ENCODE data around the gene TNS3.

TNS3 gene

GRCh38 chr7:47515305-47515834, 66.5 kb downstream of the TNS3 start:
- TF ChIP-seq POLR2AphosphoS5 (IDR thresholded peaks at IDR 0.05; ENCODE audit: borderline replicate concordance, low read depth, low read length) (no peak), EZH2 (IDR thresholded peaks at IDR 0.05) (no peak), FOXP2 (optimal IDR thresholded peaks at IDR 0.05; ENCODE audit: control extremely low read depth, extremely low read length, insufficient read depth) (no peak)
- no peaks in the 10 kb centered on the region for H3K36me3 ChIP-seq (ENCODE audit: insufficient read depth, low read length)
- H3K9ac ChIP-seq (ENCODE audit: insufficient read length): no peak overlapping the region
- H3K4me3 ChIP-seq: no peak overlapping the region
- DNase-seq (ENCODE audit: low read depth, low spot score): no peak
- H3K27ac ChIP-seq: no peak overlapping the region
- H3K9me3 ChIP-seq (ENCODE audit: low read depth, low read length): no peaks in the 10 kb centered on the region

GRCh38 chr7:47514818-47515217, 67.1 kb downstream of the TNS3 start:
- Histone ChIP-seq H3K27ac (no peak overlapping the region), H3K36me3 (ENCODE audit: insufficient read depth, low read length) (no peaks in the 10 kb centered on the region)

GRCh38 chr7:47514367-47514766, 67.5 kb downstream of the TNS3 start:
- no peaks in the 10 kb centered on the region for H3K9me3 ChIP-seq (ENCODE audit: low read depth, low read length)
- TF ChIP-seq EZH2 (IDR thresholded peaks at IDR 0.05): no peak
- H3K27ac ChIP-seq: no peak overlapping the region
- H3K36me3 ChIP-seq (ENCODE audit: insufficient read depth, low read length): no peaks in the 10 kb centered on the region
- no peak overlapping the region for H3K4me3 ChIP-seq
- H3K9ac ChIP-seq (ENCODE audit: insufficient read length): no peak overlapping the region
- no peak for DNase-seq (ENCODE audit: low read depth, low spot score)

More at GRCh38 chr7:47514818-47515217, 67.1 kb downstream of the TNS3 start:
- DNase-seq (ENCODE audit: low read depth, low spot score): no peak
- TF ChIP-seq POLR2AphosphoS5 (IDR thresholded peaks at IDR 0.05; ENCODE audit: borderline replicate concordance, low read depth, low read length) (no peak), EZH2 (IDR thresholded peaks at IDR 0.05) (no peak)
- Histone ChIP-seq H3K4me3 (no peak overlapping the region), H3K9ac (ENCODE audit: insufficient read length) (no peak overlapping the region), H3K9me3 (ENCODE audit: low read depth, low read length) (no peaks in the 10 kb centered on the region)

GRCh38 chr7:47513741-47514241, 68.1 kb downstream of the TNS3 start:
- DNase-seq (ENCODE audit: low read depth, low spot score): no peak
- Histone ChIP-seq H3K4me3 (no peak overlapping the region), H3K9ac (ENCODE audit: insufficient read length) (no peak overlapping the region), H3K36me3 (ENCODE audit: insufficient read depth, low read length) (no peaks in the 10 kb centered on the region), H3K9me3 (ENCODE audit: low read depth, low read length) (no peaks in the 10 kb centered on the region), H3K27ac (no peak overlapping the region)
- TF ChIP-seq EZH2 (IDR thresholded peaks at IDR 0.05) (no peak), FOXP2 (optimal IDR thresholded peaks at IDR 0.05; ENCODE audit: control extremely low read depth, extremely low read length, insufficient read depth) (no peak), POLR2AphosphoS5 (IDR thresholded peaks at IDR 0.05; ENCODE audit: borderline replicate concordance, low read depth, low read length) (no peak)

- Histone ChIP-seq H3K9ac (ENCODE audit: insufficient read length) (no peak overlapping the region), H3K36me3 (ENCODE audit: insufficient read depth, low read length) (no peaks in the 10 kb centered on the region), H3K4me3 (no peak overlapping the region), H3K27ac (no peak overlapping the region), H3K9me3 (ENCODE audit: low read depth, low read length) (no peaks in the 10 kb centered on the region)
- TF ChIP-seq FOXP2 (optimal IDR thresholded peaks at IDR 0.05; ENCODE audit: control extremely low read depth, extremely low read length, insufficient read depth) (no peak), EZH2 (IDR thresholded peaks at IDR 0.05) (no peak)
- no peak for DNase-seq (ENCODE audit: low read depth, low spot score)
Observed at GRCh38 chr7:47512481-47513176, 69.3 kb downstream of the TNS3 start.

GRCh38 chr7:47511699-47512370, 70.1 kb downstream of the TNS3 start:
- no peaks in the 10 kb centered on the region for H3K36me3 ChIP-seq (ENCODE audit: insufficient read depth, low read length)

GRCh38 chr7:47510786-47511185, 71.1 kb downstream of the TNS3 start:
- H3K9me3 ChIP-seq (ENCODE audit: low read depth, low read length): no peaks in the 10 kb centered on the region
- H3K4me3 ChIP-seq: no peak overlapping the region
- TF ChIP-seq POLR2AphosphoS5 (IDR thresholded peaks at IDR 0.05; ENCODE audit: borderline replicate concordance, low read depth, low read length) (no peak), EZH2 (IDR thresholded peaks at IDR 0.05) (no peak), FOXP2 (optimal IDR thresholded peaks at IDR 0.05; ENCODE audit: control extremely low read depth, extremely low read length, insufficient read depth) (no peak)
- H3K9ac ChIP-seq (ENCODE audit: insufficient read length): no peak overlapping the region
- no peak for DNase-seq (ENCODE audit: low read depth, low spot score)
- H3K36me3 ChIP-seq (ENCODE audit: insufficient read depth, low read length): no peaks in the 10 kb centered on the region
- H3K27ac ChIP-seq: no peak overlapping the region

More at GRCh38 chr7:47511699-47512370, 70.1 kb downstream of the TNS3 start:
- Histone ChIP-seq H3K9me3 (ENCODE audit: low read depth, low read length) (no peaks in the 10 kb centered on the region), H3K9ac (ENCODE audit: insufficient read length) (no peak overlapping the region), H3K27ac (no peak overlapping the region), H3K4me3 (no peak overlapping the region)
- TF ChIP-seq EZH2 (IDR thresholded peaks at IDR 0.05) (no peak), FOXP2 (optimal IDR thresholded peaks at IDR 0.05; ENCODE audit: control extremely low read depth, extremely low read length, insufficient read depth) (no peak), POLR2AphosphoS5 (IDR thresholded peaks at IDR 0.05; ENCODE audit: borderline replicate concordance, low read depth, low read length) (no peak)
- no peak for DNase-seq (ENCODE audit: low read depth, low spot score)

GRCh38 chr7:47510192-47510591, 71.7 kb downstream of the TNS3 start:
- H3K9me3 ChIP-seq (ENCODE audit: low read depth, low read length): no peaks in the 10 kb centered on the region
- DNase-seq (ENCODE audit: low read depth, low spot score): no peak
- H3K9ac ChIP-seq (ENCODE audit: insufficient read length): no peak overlapping the region
- no peak overlapping the region for H3K4me3 ChIP-seq
- TF ChIP-seq EZH2 (IDR thresholded peaks at IDR 0.05) (no peak), FOXP2 (optimal IDR thresholded peaks at IDR 0.05; ENCODE audit: control extremely low read depth, extremely low read length, insufficient read depth) (no peak)
- H3K27ac ChIP-seq: no peak overlapping the region
- H3K36me3 ChIP-seq (ENCODE audit: insufficient read depth, low read length): no peaks in the 10 kb centered on the region
